SK-N-SH (cell line): ENCODE measurements around the gene MAPK11.

ENCODE experiments used
- EZH2phosphoT487 ChIP-seq: fragments of 200-600 bp; sonication (generic); IDR thresholded peaks from 2 replicates; pipeline ENCODE4 v1.6.1; 2017; ENCODE audit warnings: low read depth, mixed run types, mild to moderate bottlenecking, antibody characterized with exemption, moderate library complexity, borderline replicate concordance
- YY1 ChIP-seq: IDR thresholded peaks from 2 replicates; pipeline ENCODE4 v1.4.0; 2012; ENCODE audit warnings: low read depth, mild to moderate bottlenecking
- TF ChIP-seq, protein P1 (sequence below): fragments of 200-600 bp; sonication (generic); IDR thresholded peaks from 2 replicates; pipeline ENCODE4 v1.6.1; 2017; ENCODE audit warnings: antibody characterized with exemption, mild to moderate bottlenecking, moderate library complexity
- TF ChIP-seq, protein P2 (sequence below): IDR thresholded peaks from 2 replicates; pipeline ENCODE4 v1.6.1; 2012; ENCODE audit warnings: mild to moderate bottlenecking, low read depth, low read length, moderate library complexity

DNA sequence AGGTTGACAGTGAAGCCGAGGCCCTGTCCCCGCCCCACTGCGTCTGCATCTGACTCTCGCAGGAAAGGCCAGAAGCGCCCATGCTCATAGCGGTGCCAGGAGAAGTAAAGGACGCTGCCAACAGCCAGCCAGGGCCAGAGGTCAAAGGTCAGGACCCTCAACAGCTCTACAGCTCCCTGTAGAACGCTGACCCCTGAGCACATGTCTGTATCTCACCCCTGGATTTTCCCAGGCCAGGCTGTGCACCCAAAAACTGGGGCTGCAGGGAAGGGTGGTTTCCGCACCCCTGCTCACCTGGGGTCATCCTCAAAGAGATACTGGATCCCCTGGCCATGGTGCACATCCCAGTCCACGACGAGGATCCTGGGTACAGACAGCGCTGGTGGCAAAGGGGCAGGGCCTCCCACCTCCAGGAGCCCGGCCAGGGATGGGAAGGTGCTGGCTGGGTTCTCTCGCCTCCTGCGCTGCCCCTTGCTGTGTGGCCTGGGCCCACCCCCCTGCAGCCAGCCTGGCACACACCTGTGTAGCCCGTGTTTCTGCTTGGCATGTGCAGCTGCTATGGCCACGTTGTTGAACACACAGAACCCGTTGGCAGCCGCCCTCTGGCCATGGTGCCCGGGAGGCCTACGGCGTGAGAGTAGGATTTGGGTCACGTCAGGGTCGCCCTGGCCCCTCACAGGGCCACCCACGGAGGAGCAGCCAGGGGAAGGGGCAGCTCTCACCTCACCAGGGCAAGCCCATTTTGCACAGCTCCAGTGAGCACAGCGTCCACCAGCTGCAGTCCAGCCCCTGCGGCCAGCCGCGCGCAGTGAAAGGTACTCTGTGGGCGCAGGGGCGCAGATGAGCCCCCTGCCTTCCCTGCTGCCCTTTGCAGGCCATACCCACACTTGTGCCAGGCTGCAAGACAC, 20.6 kb downstream of the MAPK11 start:
- TF ChIP-seq, protein P1, sequence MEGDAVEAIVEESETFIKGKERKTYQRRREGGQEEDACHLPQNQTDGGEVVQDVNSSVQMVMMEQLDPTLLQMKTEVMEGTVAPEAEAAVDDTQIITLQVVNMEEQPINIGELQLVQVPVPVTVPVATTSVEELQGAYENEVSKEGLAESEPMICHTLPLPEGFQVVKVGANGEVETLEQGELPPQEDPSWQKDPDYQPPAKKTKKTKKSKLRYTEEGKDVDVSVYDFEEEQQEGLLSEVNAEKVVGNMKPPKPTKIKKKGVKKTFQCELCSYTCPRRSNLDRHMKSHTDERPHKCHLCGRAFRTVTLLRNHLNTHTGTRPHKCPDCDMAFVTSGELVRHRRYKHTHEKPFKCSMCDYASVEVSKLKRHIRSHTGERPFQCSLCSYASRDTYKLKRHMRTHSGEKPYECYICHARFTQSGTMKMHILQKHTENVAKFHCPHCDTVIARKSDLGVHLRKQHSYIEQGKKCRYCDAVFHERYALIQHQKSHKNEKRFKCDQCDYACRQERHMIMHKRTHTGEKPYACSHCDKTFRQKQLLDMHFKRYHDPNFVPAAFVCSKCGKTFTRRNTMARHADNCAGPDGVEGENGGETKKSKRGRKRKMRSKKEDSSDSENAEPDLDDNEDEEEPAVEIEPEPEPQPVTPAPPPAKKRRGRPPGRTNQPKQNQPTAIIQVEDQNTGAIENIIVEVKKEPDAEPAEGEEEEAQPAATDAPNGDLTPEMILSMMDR = no peak
- TF ChIP-seq, protein P2, sequence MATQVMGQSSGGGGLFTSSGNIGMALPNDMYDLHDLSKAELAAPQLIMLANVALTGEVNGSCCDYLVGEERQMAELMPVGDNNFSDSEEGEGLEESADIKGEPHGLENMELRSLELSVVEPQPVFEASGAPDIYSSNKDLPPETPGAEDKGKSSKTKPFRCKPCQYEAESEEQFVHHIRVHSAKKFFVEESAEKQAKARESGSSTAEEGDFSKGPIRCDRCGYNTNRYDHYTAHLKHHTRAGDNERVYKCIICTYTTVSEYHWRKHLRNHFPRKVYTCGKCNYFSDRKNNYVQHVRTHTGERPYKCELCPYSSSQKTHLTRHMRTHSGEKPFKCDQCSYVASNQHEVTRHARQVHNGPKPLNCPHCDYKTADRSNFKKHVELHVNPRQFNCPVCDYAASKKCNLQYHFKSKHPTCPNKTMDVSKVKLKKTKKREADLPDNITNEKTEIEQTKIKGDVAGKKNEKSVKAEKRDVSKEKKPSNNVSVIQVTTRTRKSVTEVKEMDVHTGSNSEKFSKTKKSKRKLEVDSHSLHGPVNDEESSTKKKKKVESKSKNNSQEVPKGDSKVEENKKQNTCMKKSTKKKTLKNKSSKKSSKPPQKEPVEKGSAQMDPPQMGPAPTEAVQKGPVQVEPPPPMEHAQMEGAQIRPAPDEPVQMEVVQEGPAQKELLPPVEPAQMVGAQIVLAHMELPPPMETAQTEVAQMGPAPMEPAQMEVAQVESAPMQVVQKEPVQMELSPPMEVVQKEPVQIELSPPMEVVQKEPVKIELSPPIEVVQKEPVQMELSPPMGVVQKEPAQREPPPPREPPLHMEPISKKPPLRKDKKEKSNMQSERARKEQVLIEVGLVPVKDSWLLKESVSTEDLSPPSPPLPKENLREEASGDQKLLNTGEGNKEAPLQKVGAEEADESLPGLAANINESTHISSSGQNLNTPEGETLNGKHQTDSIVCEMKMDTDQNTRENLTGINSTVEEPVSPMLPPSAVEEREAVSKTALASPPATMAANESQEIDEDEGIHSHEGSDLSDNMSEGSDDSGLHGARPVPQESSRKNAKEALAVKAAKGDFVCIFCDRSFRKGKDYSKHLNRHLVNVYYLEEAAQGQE = no peak
- TF ChIP-seq EZH2phosphoT487 = no peak
- TF ChIP-seq YY1 = no peak
